Vagina (tissue), 2 donors: ENCODE measurements around the gene CISTR.

Experiments
- CTCF ChIP-seq, 3 experiments: fragments of 450-650 bp in 2 of 3; fragments of 200-600 bp in 1 of 3; sonication (generic) in 1 of 3; IDR thresholded peaks; one replicate each; pipeline ENCODE4 v1.5.1; 2017 to 2019; ENCODE audit warnings: antibody characterized with exemption in 3 of 3, mild to moderate bottlenecking in 2 of 3, moderate library complexity in 2 of 3
- POLR2A ChIP-seq, 2 donors: fragments of 450-650 bp; IDR thresholded peaks; one replicate each; pipeline ENCODE4 v1.6.1; 2017; ENCODE audit warnings: antibody characterized with exemption in 2 of 2, mild to moderate bottlenecking in 2 of 2, moderate library complexity in 2 of 2

- TF ChIP-seq CTCF (IDR thresholded peaks at IDR 0.05) (no peak), POLR2A (IDR thresholded peaks at IDR 0.05) (no peak)
These were observed 17.2 kb upstream of the CISTR start for GRCh38 chr12:53768976-53769375.
